IMR-90 (cell line): ENCODE data around the gene KCNA10. TPM values are rescaled to one million over a fixed set of nuclear protein-coding genes. Genes with fewer than 3 reads are reported as not detected.

Source experiments
- ATAC-seq: fragments of 200-7000 bp; cut with Tn5 transposase; 2 replicates; pipeline ENCODE4 v1.9.1; 2020; ENCODE audit warnings: low read depth, mild to moderate bottlenecking, moderate library complexity
- BruUV-seq: library from RNA; stranded (reverse); fragments of 400-500 nt; replicated peaks from 2 replicates; lab custom pipeline; 2021; lab: Mats Ljungman, UMichigan
- CTCF ChIA-PET: fragments of 300-600 bp; formaldehyde crosslinking; extraction: SDS; loops from one replicate; lab custom pipeline; 2021; ENCODE audit warnings: antibody characterized with exemption; lab: Yijun Ruan, JAX
- POLR2A ChIA-PET: fragments of 300-600 bp; sonication (Branson Sonifier 250); formaldehyde crosslinking; loops from one replicate; lab custom pipeline; 2022; ENCODE audit warnings: antibody characterized with exemption; ENCODE audit not compliant: unreplicated experiment; lab: Charles Lee
- DNase-seq: peaks from one replicate; pipeline ENCODE4 v3.0.0; 2013
- H2AFZ ChIP-seq: replicated peaks from 2 replicates; pipeline ENCODE3; 2013; ENCODE audit warnings: low read length, mild to moderate bottlenecking; ENCODE audit not compliant: poor library complexity
- H2AK5ac ChIP-seq: 2 replicates; pipeline ENCODE4 v1.6.1; 2013; ENCODE audit warnings: low read depth, low read length, inconsistent platforms
- H2AK9ac ChIP-seq: replicated peaks from 2 replicates; pipeline ENCODE3; 2013; ENCODE audit warnings: mild to moderate bottlenecking, low read depth, low read length, moderate library complexity; ENCODE audit not compliant: poor library complexity
- H2BK120ac ChIP-seq: 2 replicates; pipeline ENCODE4 v1.6.1; 2013; ENCODE audit warnings: low read depth, low read length, inconsistent platforms
- H2BK15ac ChIP-seq: 3 replicates; pipeline ENCODE4 v1.6.1; 2013; ENCODE audit warnings: low read depth, low read length, inconsistent platforms
- H2BK20ac ChIP-seq: 2 replicates; pipeline ENCODE4 v1.6.1; 2013; ENCODE audit warnings: low read depth, mild to moderate bottlenecking, inconsistent platforms, low read length, moderate library complexity
- H2BK5ac ChIP-seq: 2 replicates; pipeline ENCODE4 v1.6.1; 2013; ENCODE audit warnings: mild to moderate bottlenecking, low read depth, low read length, inconsistent platforms; ENCODE audit not compliant: poor library complexity, severe bottlenecking
- H3K14ac ChIP-seq: replicated peaks from 2 replicates; pipeline ENCODE4 v1.6.1; 2013; ENCODE audit warnings: low read depth, low read length, inconsistent platforms
- H3K18ac ChIP-seq: 2 replicates; pipeline ENCODE4 v1.6.1; 2013; ENCODE audit warnings: low read depth, low read length, control low read depth
- H3K23ac ChIP-seq: 2 replicates; pipeline ENCODE4 v1.6.1; 2013; ENCODE audit warnings: low read depth, low read length, inconsistent platforms
- H3K27ac ChIP-seq: 2 replicates; pipeline ENCODE4 v1.5.1; 2013; ENCODE audit warnings: mild to moderate bottlenecking, control low read depth, low read length; ENCODE audit not compliant: insufficient read depth
- H3K27me3 ChIP-seq: 2 replicates; pipeline ENCODE4 v1.6.1; 2013; ENCODE audit warnings: low read length; ENCODE audit not compliant: control insufficient read depth, insufficient read depth
- H3K36me3 ChIP-seq: 2 replicates; pipeline ENCODE4 v1.6.1; 2013; ENCODE audit warnings: low read length, mixed read lengths; ENCODE audit not compliant: control insufficient read depth, insufficient read depth
- H3K4ac ChIP-seq: 2 replicates; pipeline ENCODE4 v1.6.1; 2013; ENCODE audit warnings: low read depth, low read length, inconsistent platforms
- H3K4me1 ChIP-seq: 2 replicates; pipeline ENCODE4 v1.6.1; 2013; ENCODE audit warnings: low read length, mixed read lengths; ENCODE audit not compliant: control insufficient read depth, insufficient read depth
- H3K4me2 ChIP-seq: 2 replicates; pipeline ENCODE4 v1.6.1; 2013; ENCODE audit warnings: low read depth, mild to moderate bottlenecking, control low read depth, low read length, moderate library complexity
- H3K4me3 ChIP-seq: 2 replicates; pipeline ENCODE4 v1.5.1; 2013; ENCODE audit warnings: low read depth, mild to moderate bottlenecking, control low read depth, low read length, moderate library complexity; ENCODE audit not compliant: insufficient read depth
- H3K56ac ChIP-seq: 2 replicates; pipeline ENCODE4 v1.6.1; 2013; ENCODE audit warnings: low read length, inconsistent platforms; ENCODE audit not compliant: insufficient read depth; ENCODE audit errors: extremely low read depth
- H3K79me1 ChIP-seq, 2 experiments: 2 replicates each; pipeline ENCODE4 v1.6.1; 2013; ENCODE audit warnings: low read length in 2 of 2, inconsistent platforms in 1 of 2, low read depth in 1 of 2
- H3K9ac ChIP-seq: 2 replicates; pipeline ENCODE4 v1.6.1; 2013; ENCODE audit warnings: low read depth, low read length, control low read depth
- H3K9me1 ChIP-seq: 2 replicates; pipeline ENCODE4 v1.6.1; 2013; ENCODE audit warnings: low read length, inconsistent platforms; ENCODE audit not compliant: insufficient read depth
- H3K9me3 ChIP-seq: 2 replicates; pipeline ENCODE4 v1.6.1; 2013; ENCODE audit warnings: low read length; ENCODE audit not compliant: control insufficient read depth, insufficient read depth
- H4K20me1 ChIP-seq: 2 replicates; pipeline ENCODE4 v1.6.1; 2013; ENCODE audit warnings: low read length, inconsistent platforms; ENCODE audit not compliant: insufficient read depth
- H4K5ac ChIP-seq: 2 replicates; pipeline ENCODE4 v1.6.1; 2013; ENCODE audit warnings: mild to moderate bottlenecking, low read depth, low read length, control low read depth
- H4K8ac ChIP-seq, 2 experiments: 2 replicates each; pipeline ENCODE4 v1.6.1; 2013; ENCODE audit warnings: low read depth in 2 of 2, low read length in 2 of 2, control low read depth in 1 of 2, inconsistent platforms in 1 of 2
- H4K91ac ChIP-seq: 2 replicates; pipeline ENCODE4 v1.6.1; 2013; ENCODE audit warnings: low read depth, low read length, inconsistent platforms; ENCODE audit not compliant: insufficient read depth
- BHLHE40 ChIP-seq: fragments of 150-350 bp; IDR thresholded peaks from 2 replicates; pipeline ENCODE4 v1.6.1; 2016; ENCODE audit warnings: mild to moderate bottlenecking, low read depth, low read length
- CEBPB ChIP-seq: IDR thresholded peaks from 2 replicates; pipeline ENCODE4 v1.6.1; 2012; ENCODE audit warnings: low read depth, low read length, improper control_type of control experiment
- CHD1 ChIP-seq: IDR thresholded peaks from 2 replicates; pipeline ENCODE4 v1.6.1; 2012; ENCODE audit warnings: low read depth, low read length, improper control_type of control experiment
- ELK1 ChIP-seq: fragments of 150-350 bp; IDR thresholded peaks from 2 replicates; pipeline ENCODE4 v1.6.1; 2016; ENCODE audit warnings: low read depth, mild to moderate bottlenecking, low read length, moderate library complexity, borderline replicate concordance
- MAFK ChIP-seq: IDR thresholded peaks from 2 replicates; pipeline ENCODE4 v1.6.1; 2012; ENCODE audit warnings: low read depth, low read length, improper control_type of control experiment
- MAZ ChIP-seq: IDR thresholded peaks from 2 replicates; pipeline ENCODE4 v1.6.1; 2012; ENCODE audit warnings: low read depth, mild to moderate bottlenecking, low read length, improper control_type of control experiment, moderate library complexity, borderline replicate concordance
- MXI1 ChIP-seq: IDR thresholded peaks from 2 replicates; pipeline ENCODE4 v1.6.1; 2012; ENCODE audit warnings: low read depth, mild to moderate bottlenecking, low read length, moderate library complexity, borderline replicate concordance
- NFE2L2 ChIP-seq: fragments of 150-350 bp; IDR thresholded peaks from 2 replicates; pipeline ENCODE4 v1.6.1; 2016; ENCODE audit warnings: low read depth, mild to moderate bottlenecking, low read length
- POLR2A ChIP-seq: IDR thresholded peaks from 2 replicates; pipeline ENCODE4 v1.6.1; 2012; ENCODE audit warnings: mild to moderate bottlenecking, low read depth, low read length
- RAD21 ChIP-seq: IDR thresholded peaks from 2 replicates; pipeline ENCODE4 v1.6.1; 2012; ENCODE audit warnings: low read length, improper control_type of control experiment
- RCOR1 ChIP-seq: IDR thresholded peaks from 2 replicates; pipeline ENCODE4 v1.6.1; 2012; ENCODE audit warnings: mild to moderate bottlenecking, low read length, improper control_type of control experiment; ENCODE audit not compliant: insufficient replicate concordance
- SMC3 ChIP-seq: fragments of 150-350 bp; IDR thresholded peaks from 2 replicates; pipeline ENCODE4 v1.6.1; 2016; ENCODE audit warnings: low read depth, mild to moderate bottlenecking, antibody characterized with exemption, low read length, moderate library complexity
- USF2 ChIP-seq: fragments of 150-350 bp; IDR thresholded peaks from 2 replicates; pipeline ENCODE4 v1.6.1; 2017; ENCODE audit warnings: mild to moderate bottlenecking, antibody characterized with exemption, low read length, low read depth
- WGBS, 2 experiments: methylation state at CpG; one replicate each; pipeline versions ENCODE4 v1.1.5 to v1.1.7; 2013; ENCODE audit warnings: missing lambda C conversion rate in 2 of 2; ENCODE audit not compliant: insufficient read length in 1 of 2; ENCODE audit errors: extremely low coverage in 2 of 2; 5-methylcytosine and 5-hydroxymethylcytosine counted together
- dilution Hi-C: fragments of 300-500 bp; cut with HindIII; formaldehyde crosslinking; loops from one replicate; pipeline ENCODE4 v1.14.3; 2018; ENCODE audit warnings: low sequenced_read_pairs; ENCODE audit not compliant: unreplicated experiment
- in situ Hi-C: fragments of 300-500 bp; cut with MboI; formaldehyde crosslinking; loops from 3 replicates; pipeline ENCODE4 v1.14.3; 2019; ENCODE audit warnings: low sequenced_read_pairs, inconsistent platforms, mixed read lengths
- intact Hi-C: fragments of 100-400 bp; cut with micrococcal nuclease; formaldehyde crosslinking; loops from 2 replicates; pipeline ENCODE4 v1.10.0; 2022
- polyA plus RNA-seq, 3 experiments: library from polyadenylated mRNA; depleted of rRNA; stranded (reverse); fragments of >200 nt; gene quantifications; 2 replicates each; pipeline ENCODE4 v1.2.3, GENCODE V29; 2012; ENCODE audit warnings: low replicate concordance in 1 of 3
- total RNA-seq: library from RNA; depleted of rRNA; stranded (reverse); fragments of >200 nt; gene quantifications from 2 replicates; pipeline ENCODE4 v1.2.3, GENCODE V29; 2012
- TF ChIP-seq, protein P1 (sequence below): conservative IDR thresholded peaks from 2 replicates; pipeline ENCODE4 v1.5.1; 2012; ENCODE audit warnings: mild to moderate bottlenecking, low read depth, low read length, improper control_type of control experiment

Gene KCNA10
- total and polyA plus RNA-seq, 2 of the 4 experiments (the other 2 are of a cell fraction): not detected

- H3K9ac ChIP-seq: no peak overlapping the region
- H2BK120ac ChIP-seq: no peak overlapping the region
- dilution Hi-C loops: no loop called here
- POLR2A ChIA-PET: no interaction called here
- no peak overlapping the region for H3K4me3 ChIP-seq
- H3K14ac ChIP-seq: no peak overlapping the region
- no peak overlapping the region for H2AFZ ChIP-seq
- H3K9me1 ChIP-seq: no peaks in the 10 kb centered on the region
- H3K79me1 ChIP-seq: no peaks in the 10 kb centered on the region
- no peak overlapping the region for H2BK15ac ChIP-seq
- CTCF ChIA-PET: no interaction called here
- DNase-seq: no peak
- no peaks in the 10 kb centered on the region for H3K9me3 ChIP-seq
- no peak overlapping the region for H4K8ac ChIP-seq
- TF ChIP-seq, protein P1, sequence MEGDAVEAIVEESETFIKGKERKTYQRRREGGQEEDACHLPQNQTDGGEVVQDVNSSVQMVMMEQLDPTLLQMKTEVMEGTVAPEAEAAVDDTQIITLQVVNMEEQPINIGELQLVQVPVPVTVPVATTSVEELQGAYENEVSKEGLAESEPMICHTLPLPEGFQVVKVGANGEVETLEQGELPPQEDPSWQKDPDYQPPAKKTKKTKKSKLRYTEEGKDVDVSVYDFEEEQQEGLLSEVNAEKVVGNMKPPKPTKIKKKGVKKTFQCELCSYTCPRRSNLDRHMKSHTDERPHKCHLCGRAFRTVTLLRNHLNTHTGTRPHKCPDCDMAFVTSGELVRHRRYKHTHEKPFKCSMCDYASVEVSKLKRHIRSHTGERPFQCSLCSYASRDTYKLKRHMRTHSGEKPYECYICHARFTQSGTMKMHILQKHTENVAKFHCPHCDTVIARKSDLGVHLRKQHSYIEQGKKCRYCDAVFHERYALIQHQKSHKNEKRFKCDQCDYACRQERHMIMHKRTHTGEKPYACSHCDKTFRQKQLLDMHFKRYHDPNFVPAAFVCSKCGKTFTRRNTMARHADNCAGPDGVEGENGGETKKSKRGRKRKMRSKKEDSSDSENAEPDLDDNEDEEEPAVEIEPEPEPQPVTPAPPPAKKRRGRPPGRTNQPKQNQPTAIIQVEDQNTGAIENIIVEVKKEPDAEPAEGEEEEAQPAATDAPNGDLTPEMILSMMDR: no peak
- TF ChIP-seq MXI1 (no peak), MAZ (no peak), SMC3 (no peak), RCOR1 (no peak), POLR2A (no peak), CEBPB (no peak), NFE2L2 (no peak), BHLHE40 (no peak), CHD1 (no peak), MAFK (no peak), ELK1 (no peak), USF2 (no peak), RAD21 (no peak)
- H3K23ac ChIP-seq: no peak overlapping the region
- no TSS peak for BruUV-seq
- intact Hi-C loops: no loop called here
- H4K20me1 ChIP-seq: no peaks in the 10 kb centered on the region
- H3K27me3 ChIP-seq: peaks cover 15% of the 10 kb centered on the region
- H2AK5ac ChIP-seq: no peak overlapping the region
- H2BK5ac ChIP-seq: no peak overlapping the region
- no peak overlapping the region for H2AK9ac ChIP-seq
- H3K4me1 ChIP-seq: no peaks in the 10 kb centered on the region
- H3K18ac ChIP-seq: no peak overlapping the region
- no peak overlapping the region for H3K4me2 ChIP-seq
- no peak overlapping the region for H3K27ac ChIP-seq
- H4K5ac ChIP-seq: no peak overlapping the region
- no peak for ATAC-seq
- no peaks in the 10 kb centered on the region for H3K36me3 ChIP-seq
- H3K56ac ChIP-seq: no peak overlapping the region
- 20% methylated on average over 2 of the region's 7 CpGs; no CpG with 5 or more reads in 1 of the 2 experiments for WGBS, 2 experiments
- no peak overlapping the region for H2BK20ac ChIP-seq
- in situ Hi-C loops: no loop called here
- H4K91ac ChIP-seq: no peak overlapping the region
- no peak overlapping the region for H3K4ac ChIP-seq
Observed at GRCh38 chr1:110561596-110561995, 42.6 kb upstream of the KCNA10 start.
